Astrocyte (in vitro differentiated cells and primary cell): Measurements from ENCODE around the gene MYH13. TPM values are rescaled to one million over a fixed set of nuclear protein-coding genes. Genes with fewer than 3 reads are reported as not detected.

Experiments
- DNase-seq: peaks from one replicate; pipeline ENCODE4 v3.0.0-alpha.2; 2010; ENCODE audit warnings: low read depth
- FAIRE-seq: peaks from 2 replicates; lab custom pipeline; 2011; peaks lifted over from hg19 to GRCh38; lab: Jason Lieb, UNC
- H2AFZ ChIP-seq: 2 replicates; pipeline ENCODE4 v1.6.0; 2012; ENCODE audit warnings: low read depth, low read length, inconsistent platforms
- H3K27ac ChIP-seq: 2 replicates; pipeline ENCODE4 v1.5.1; 2011; ENCODE audit warnings: low read depth, low read length, inconsistent platforms
- H3K27me3 ChIP-seq: 2 replicates; pipeline ENCODE4 v1.6.0; 2011; ENCODE audit warnings: low read length, inconsistent platforms; ENCODE audit not compliant: insufficient read depth
- H3K36me3 ChIP-seq: 2 replicates; pipeline ENCODE4 v1.5.1; 2011; ENCODE audit warnings: low read length, inconsistent platforms; ENCODE audit not compliant: insufficient read depth
- H3K4me1 ChIP-seq: 2 replicates; pipeline ENCODE4 v1.5.1; 2011; ENCODE audit warnings: low read length, inconsistent platforms; ENCODE audit not compliant: insufficient read depth
- H3K4me2 ChIP-seq: 2 replicates; pipeline ENCODE4 v1.6.0; 2012; ENCODE audit warnings: low read length, inconsistent platforms
- H3K4me3 ChIP-seq: 2 replicates; pipeline ENCODE4 v1.5.1; 2011; ENCODE audit warnings: low read depth, mild to moderate bottlenecking, low read length, inconsistent platforms; ENCODE audit not compliant: insufficient read depth
- H3K79me2 ChIP-seq: 2 replicates; pipeline ENCODE4 v1.6.0; 2012; ENCODE audit warnings: mild to moderate bottlenecking, low read length, inconsistent platforms; ENCODE audit not compliant: insufficient read depth
- H3K9ac ChIP-seq: 2 replicates; pipeline ENCODE4 v1.6.0; 2012; ENCODE audit warnings: mild to moderate bottlenecking, low read length, inconsistent platforms
- H3K9me3 ChIP-seq: 2 replicates; pipeline ENCODE4 v1.5.1; 2012; ENCODE audit warnings: low read depth, mild to moderate bottlenecking, low read length, inconsistent platforms; ENCODE audit not compliant: insufficient read depth
- H4K20me1 ChIP-seq: 2 replicates; pipeline ENCODE4 v1.6.0; 2012; ENCODE audit warnings: low read length, inconsistent platforms; ENCODE audit not compliant: insufficient read depth
- H3K27ac Mint-ChIP-seq: one replicate; pipeline ENCODE4 v1.8.0; 2021; ENCODE audit warnings: mild to moderate bottlenecking, mixed read lengths; ENCODE audit not compliant: unreplicated experiment
- H3K27me3 Mint-ChIP-seq: one replicate; pipeline ENCODE4 v1.8.0; 2021; ENCODE audit warnings: low read depth, mixed read lengths; ENCODE audit not compliant: unreplicated experiment
- H3K36me3 Mint-ChIP-seq: one replicate; pipeline ENCODE4 v1.8.0; 2021; ENCODE audit warnings: low read depth, mixed read lengths; ENCODE audit not compliant: unreplicated experiment
- H3K4me1 Mint-ChIP-seq: one replicate; pipeline ENCODE4 v1.8.0; 2021; ENCODE audit warnings: low read depth, mixed read lengths; ENCODE audit not compliant: unreplicated experiment
- H3K4me3 Mint-ChIP-seq: one replicate; pipeline ENCODE4 v1.8.0; 2021; ENCODE audit warnings: mild to moderate bottlenecking, moderate library complexity, mixed read lengths; ENCODE audit not compliant: unreplicated experiment
- H3K9me3 Mint-ChIP-seq: one replicate; pipeline ENCODE4 v1.8.0; 2021; ENCODE audit warnings: mild to moderate bottlenecking, mixed read lengths; ENCODE audit not compliant: unreplicated experiment
- EZH2 ChIP-seq: IDR thresholded peaks from 2 replicates; pipeline ENCODE4 v1.6.1; 2012; ENCODE audit warnings: mild to moderate bottlenecking, low read length, inconsistent platforms; ENCODE audit not compliant: insufficient read depth
- total RNA-seq: library from RNA; stranded (reverse); gene quantifications from 2 replicates; pipeline ENCODE4 v1.2.1, GENCODE V29; 2021
- TF ChIP-seq, protein P1 (sequence below): IDR thresholded peaks from 2 replicates; pipeline ENCODE4 v1.5.1; 2011; ENCODE audit warnings: low read depth, mild to moderate bottlenecking, inconsistent platforms, low read length, moderate library complexity; ENCODE audit not compliant: insufficient read depth

MYH13 gene
- total RNA-seq, 1 donor from 2014 or later, result not detected

DNA sequence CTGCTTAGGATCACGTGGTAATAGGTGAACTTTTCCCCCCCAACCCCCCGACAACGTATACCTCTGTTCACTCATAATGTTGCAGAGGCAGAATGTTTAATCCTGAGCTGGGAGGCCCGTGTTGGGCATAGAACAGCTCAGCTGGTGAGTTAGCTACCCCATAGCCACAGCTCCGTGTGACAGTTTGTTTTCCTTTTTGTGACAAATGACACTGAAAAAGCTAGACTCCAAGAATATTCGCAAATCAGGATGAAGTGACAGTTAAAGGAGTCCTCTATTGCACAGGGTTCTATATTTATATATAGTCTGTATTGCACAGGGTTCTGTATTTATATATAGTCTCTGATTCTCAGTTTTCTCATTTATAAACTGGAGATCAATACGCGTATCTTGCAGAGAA lies 33.8 kb downstream of the MYH13 start:
- Mint-ChIP-seq H3K27ac (no peak overlapping the region), H3K9me3 (no peaks in the 10 kb centered on the region), H3K4me3 (no peak overlapping the region), H3K4me1 (no peaks in the 10 kb centered on the region), H3K27me3 (peaks cover 3% of the 10 kb centered on the region), H3K36me3 (no peaks in the 10 kb centered on the region)
- FAIRE-seq (no peak), DNase-seq (no peak)
- Histone ChIP-seq H3K4me3 (no peak overlapping the region), H3K4me2 (no peak overlapping the region), H3K9ac (no peak overlapping the region), H3K27ac (no peak overlapping the region), H3K36me3 (no peaks in the 10 kb centered on the region), H3K79me2 (no peaks in the 10 kb centered on the region), H3K27me3 (no peaks in the 10 kb centered on the region), H4K20me1 (no peaks in the 10 kb centered on the region), H3K4me1 (no peaks in the 10 kb centered on the region), H2AFZ (no peak overlapping the region), H3K9me3 (no peaks in the 10 kb centered on the region)
- TF ChIP-seq, protein P1, sequence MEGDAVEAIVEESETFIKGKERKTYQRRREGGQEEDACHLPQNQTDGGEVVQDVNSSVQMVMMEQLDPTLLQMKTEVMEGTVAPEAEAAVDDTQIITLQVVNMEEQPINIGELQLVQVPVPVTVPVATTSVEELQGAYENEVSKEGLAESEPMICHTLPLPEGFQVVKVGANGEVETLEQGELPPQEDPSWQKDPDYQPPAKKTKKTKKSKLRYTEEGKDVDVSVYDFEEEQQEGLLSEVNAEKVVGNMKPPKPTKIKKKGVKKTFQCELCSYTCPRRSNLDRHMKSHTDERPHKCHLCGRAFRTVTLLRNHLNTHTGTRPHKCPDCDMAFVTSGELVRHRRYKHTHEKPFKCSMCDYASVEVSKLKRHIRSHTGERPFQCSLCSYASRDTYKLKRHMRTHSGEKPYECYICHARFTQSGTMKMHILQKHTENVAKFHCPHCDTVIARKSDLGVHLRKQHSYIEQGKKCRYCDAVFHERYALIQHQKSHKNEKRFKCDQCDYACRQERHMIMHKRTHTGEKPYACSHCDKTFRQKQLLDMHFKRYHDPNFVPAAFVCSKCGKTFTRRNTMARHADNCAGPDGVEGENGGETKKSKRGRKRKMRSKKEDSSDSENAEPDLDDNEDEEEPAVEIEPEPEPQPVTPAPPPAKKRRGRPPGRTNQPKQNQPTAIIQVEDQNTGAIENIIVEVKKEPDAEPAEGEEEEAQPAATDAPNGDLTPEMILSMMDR, result no peak
- TF ChIP-seq EZH2, result no peak

DNA sequence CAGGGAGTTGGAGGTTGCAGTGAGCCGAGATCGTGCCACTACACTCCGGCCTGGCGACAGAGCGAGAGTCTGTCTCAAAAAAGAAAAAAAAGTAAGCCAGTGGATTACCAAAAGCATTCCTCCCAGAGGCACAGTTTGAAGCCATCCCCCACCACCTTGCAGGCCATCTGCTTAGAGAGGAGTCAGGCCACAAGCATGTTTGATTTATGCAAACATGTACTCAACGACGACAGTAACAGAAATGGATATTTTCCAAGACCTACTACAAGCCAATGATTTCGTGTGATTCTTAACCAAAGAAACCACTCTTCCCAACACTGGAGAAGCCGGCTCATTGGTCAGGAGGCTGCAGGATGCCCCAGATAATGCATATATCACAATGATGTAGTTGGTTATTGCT lies 34.8 kb downstream of the MYH13 start:
- DNase-seq (no peak), FAIRE-seq (no peak)
- TF ChIP-seq, protein P1, result no peak
- TF ChIP-seq EZH2, result no peak
- Histone ChIP-seq H3K36me3 (no peaks in the 10 kb centered on the region), H3K27ac (no peak overlapping the region), H3K4me3 (no peak overlapping the region), H3K9me3 (no peaks in the 10 kb centered on the region), H3K4me2 (no peak overlapping the region), H2AFZ (no peak overlapping the region), H3K9ac (no peak overlapping the region), H3K27me3 (no peaks in the 10 kb centered on the region), H3K4me1 (no peaks in the 10 kb centered on the region), H3K79me2 (no peaks in the 10 kb centered on the region), H4K20me1 (no peaks in the 10 kb centered on the region)
- Mint-ChIP-seq H3K36me3 (no peaks in the 10 kb centered on the region), H3K27me3 (peaks cover 4% of the 10 kb centered on the region), H3K4me3 (no peak overlapping the region), H3K4me1 (no peaks in the 10 kb centered on the region), H3K27ac (no peak overlapping the region), H3K9me3 (peaks cover 2% of the 10 kb centered on the region)

DNA sequence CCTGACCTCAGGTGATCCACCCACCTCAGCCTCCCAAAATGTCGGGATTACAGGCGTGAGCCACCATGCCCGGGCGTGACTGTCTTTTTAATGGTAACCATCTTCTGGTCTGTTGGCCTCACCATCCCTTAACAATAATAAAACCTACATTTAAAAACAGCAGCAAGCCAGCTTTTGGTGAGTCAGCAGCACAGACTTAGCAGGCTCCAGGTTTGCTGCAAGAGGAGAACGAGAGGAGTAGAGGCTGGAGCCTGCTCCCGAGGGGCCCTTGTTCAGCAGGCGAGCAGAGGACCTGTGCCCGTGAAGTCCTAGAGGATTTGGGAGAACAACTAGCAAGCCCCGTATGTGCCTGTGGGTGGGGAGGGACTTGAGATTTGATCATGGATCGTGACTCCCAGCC lies 35.7 kb downstream of the MYH13 start:
- Mint-ChIP-seq H3K4me3 (no peak overlapping the region), H3K9me3 (peaks cover 7% of the 10 kb centered on the region), H3K36me3 (no peaks in the 10 kb centered on the region), H3K27me3 (peaks cover 7% of the 10 kb centered on the region), H3K4me1 (no peaks in the 10 kb centered on the region), H3K27ac (no peak overlapping the region)
- no peaks in the 10 kb centered on the region for H3K79me2 ChIP-seq
- no peak overlapping the region for H3K9ac ChIP-seq
- no peak overlapping the region for H2AFZ ChIP-seq
- DNase-seq (no peak), FAIRE-seq (no peak)
- no peak overlapping the region for H3K27ac ChIP-seq
- no peaks in the 10 kb centered on the region for H3K27me3 ChIP-seq
- no peaks in the 10 kb centered on the region for H3K4me1 ChIP-seq
- H3K4me3 ChIP-seq, result no peak overlapping the region
- no peak overlapping the region for H3K4me2 ChIP-seq
- TF ChIP-seq EZH2, result no peak
- TF ChIP-seq, protein P1, result no peak
- H3K9me3 ChIP-seq, result no peaks in the 10 kb centered on the region
- no peaks in the 10 kb centered on the region for H3K36me3 ChIP-seq
- H4K20me1 ChIP-seq, result no peaks in the 10 kb centered on the region
